Naive thymus-derived CD4-positive, alpha-beta T cell (primary cell): ENCODE measurements around the gene KDM5B. TPM values are rescaled to one million over a fixed set of nuclear protein-coding genes. Genes with fewer than 3 reads are reported as not detected.
A peak's percentile ranks its signal among the peaks of the same experiment; 100 is the strongest.
"Not testable (repeated sequence)": the region's sequence is repeated elsewhere in the genome, so short reads cannot be mapped to it uniquely, and the experiment has no call there.

ENCODE experiments used
- ATAC-seq: fragments of 150-1000 bp; cut with Tn5 transposase; 2 replicates; pipeline ENCODE4 v1.10.0; 2021; ENCODE audit warnings: mild to moderate bottlenecking, moderate library complexity
- CTCF ChIA-PET: fragments of 350-600 bp; sonication (Branson Sonifier 250); formaldehyde crosslinking; loops from one replicate; lab custom pipeline; 2021; ENCODE audit warnings: antibody characterized with exemption; lab: Charles Lee
- POLR2A ChIA-PET: fragments of 350-600 bp; sonication (Branson Sonifier 250); formaldehyde crosslinking; loops from one replicate; lab custom pipeline; 2021; ENCODE audit warnings: antibody characterized with exemption, inconsistent platforms; lab: Charles Lee
- DNase-seq, 9 donors: peaks; one replicate each; pipeline versions ENCODE4 v3.0.0 to v3.0.0-alpha.2; 2020 to 2022; ENCODE audit warnings: mixed read lengths in 1 of 9
- H3K27ac ChIP-seq: one replicate; pipeline ENCODE4 v1.7.0; 2013; ENCODE audit warnings: mild to moderate bottlenecking, low read depth, low read length, moderate library complexity
- H3K27me3 ChIP-seq, 2 donors: one replicate each; pipeline ENCODE4 v1.7.0; 2013; ENCODE audit warnings: low read length in 2 of 2, mild to moderate bottlenecking in 2 of 2, moderate library complexity in 2 of 2; ENCODE audit not compliant: control insufficient read depth in 2 of 2, insufficient read depth in 2 of 2
- H3K36me3 ChIP-seq, 3 experiments: 1 replicate in 2 of 3; 2 replicates in 1 of 3; pipeline ENCODE4 v1.7.0; 2013; ENCODE audit warnings: low read length in 3 of 3, mild to moderate bottlenecking in 3 of 3, moderate library complexity in 1 of 3; ENCODE audit not compliant: insufficient read depth in 3 of 3, control insufficient read depth in 2 of 3
- H3K4me1 ChIP-seq, 2 donors: one replicate each; pipeline ENCODE4 v1.7.0; 2013; ENCODE audit warnings: low read length in 2 of 2, mild to moderate bottlenecking in 2 of 2, moderate library complexity in 1 of 2; ENCODE audit not compliant: control insufficient read depth in 2 of 2, insufficient read depth in 2 of 2
- H3K4me3 ChIP-seq: 2 replicates; pipeline ENCODE4 v1.7.0; 2013; ENCODE audit warnings: mild to moderate bottlenecking, low read length
- H3K9me3 ChIP-seq, 3 experiments: 1 replicate in 2 of 3; 2 replicates in 1 of 3; pipeline ENCODE4 v1.7.0; 2013; ENCODE audit warnings: low read length in 3 of 3; ENCODE audit not compliant: control insufficient read depth in 2 of 3
- H3K27ac Mint-ChIP-seq, 9 donors: one replicate each; pipeline ENCODE4 v1.8.0; 2020 to 2022; ENCODE audit warnings: mixed read lengths in 9 of 9, mild to moderate bottlenecking in 8 of 9, moderate library complexity in 5 of 9, inconsistent platforms in 2 of 9
- H3K27me3 Mint-ChIP-seq, 5 donors: one replicate each; pipeline ENCODE4 v1.8.0; 2021 to 2022; ENCODE audit warnings: mixed read lengths in 5 of 5, mild to moderate bottlenecking in 1 of 5
- H3K36me3 Mint-ChIP-seq, 5 donors: one replicate each; pipeline ENCODE4 v1.8.0; 2020 to 2022; ENCODE audit warnings: mixed read lengths in 5 of 5, mild to moderate bottlenecking in 3 of 5, inconsistent platforms in 1 of 5
- H3K4me1 Mint-ChIP-seq, 7 donors: one replicate each; pipeline ENCODE4 v1.8.0; 2020 to 2022; ENCODE audit warnings: mixed read lengths in 7 of 7, mild to moderate bottlenecking in 3 of 7, inconsistent platforms in 1 of 7
- H3K4me3 Mint-ChIP-seq, 10 donors: one replicate each; pipeline ENCODE4 v1.8.0; 2020 to 2022; ENCODE audit warnings: mild to moderate bottlenecking in 10 of 10, mixed read lengths in 10 of 10, moderate library complexity in 6 of 10, inconsistent platforms in 2 of 10
- H3K9me3 Mint-ChIP-seq, 11 donors: one replicate each; pipeline ENCODE4 v1.8.0; 2020 to 2022; ENCODE audit warnings: mixed read lengths in 11 of 11, mild to moderate bottlenecking in 4 of 11, inconsistent platforms in 1 of 11, moderate library complexity in 1 of 11
- intact Hi-C, 2 donors: fragments of 100-400 bp; cut with micrococcal nuclease; formaldehyde crosslinking; loops; one replicate each; pipeline ENCODE4 v1.15.1; 2023
- polyA plus RNA-seq, 2 donors: library from polyadenylated mRNA; unstranded; fragments of 300-500 nt; fragmentation: Illumina TruSeq; gene quantifications; one replicate each; pipeline ENCODE4 v1.2.3, GENCODE V29; 2021
- total RNA-seq, 6 experiments: library from RNA in 5 of 6; stranded (reverse) in 5 of 6; gene quantifications; 1 replicate in 5 of 6; 2 replicates in 1 of 6; pipeline ENCODE4 v1.2.3 and lab custom pipeline; 2021 to 2026

Gene KDM5B
- total and polyA plus RNA-seq, 7 experiments from 2014 or later: 16.1 to 105 (median 59.2) TPM

GRCh38 chr1:202800742-202801141 is 7.5 kb downstream of the KDM5B start:
- DNase-seq: no peak
- POLR2A ChIA-PET: no interaction called here
- no peaks in the 10 kb centered on the region for H3K9me3 ChIP-seq
- no peaks in the 10 kb centered on the region for H3K27me3 ChIP-seq
- H3K27ac ChIP-seq: no peak overlapping the region
- intact Hi-C loops: loop anchor here in 1 of 2 donors (5.0 to 10.0 kb wide), 2 partner anchors 37 to 524 kb away; no protein-coding TSS in a partner anchor
- H3K4me1 ChIP-seq: peaks cover 0 to 6% of the 10 kb centered on the region in 2 donors
- Mint-ChIP-seq H3K4me3 (no peak overlapping the region), H3K9me3 (no peaks in the 10 kb centered on the region), H3K27ac (no peak overlapping the region), H3K36me3 (peaks cover 0 to 16% (median 6%) of the 10 kb centered on the region in 5 donors), H3K27me3 (no peaks in the 10 kb centered on the region), H3K4me1 (peaks cover 16 to 72% (median 55%) of the 10 kb centered on the region in 7 donors)
- no peaks in the 10 kb centered on the region for H3K36me3 ChIP-seq
- ATAC-seq: no peak
- CTCF ChIA-PET: interaction anchor here (0.6 to 0.7 kb wide), 2 partner anchors 21 to 28 kb away, joined by 3 read pairs; no protein-coding TSS in a partner anchor
- H3K4me3 ChIP-seq: no peak overlapping the region

- H3K4me1 ChIP-seq: peaks cover 0 to 6% of the 10 kb centered on the region in 2 donors
- Mint-ChIP-seq H3K27ac (no peak overlapping the region), H3K36me3 (peaks cover 0 to 16% (median 6%) of the 10 kb centered on the region in 5 donors), H3K4me3 (no peak overlapping the region), H3K27me3 (no peaks in the 10 kb centered on the region), H3K4me1 (peaks cover 18 to 66% (median 49%) of the 10 kb centered on the region in 7 donors), H3K9me3 (no peaks in the 10 kb centered on the region)
- ATAC-seq: no peak
- ChIA-PET CTCF (no interaction called here), POLR2A (no interaction called here)
- intact Hi-C loops: loop anchor here in 1 of 2 donors (5.0 kb wide), 1 partner anchor 52 kb away; no protein-coding TSS in a partner anchor
- no peaks in the 10 kb centered on the region for H3K36me3 ChIP-seq
- no peaks in the 10 kb centered on the region for H3K9me3 ChIP-seq
- DNase-seq: no peak
- no peak overlapping the region for H3K4me3 ChIP-seq
- no peak overlapping the region for H3K27ac ChIP-seq
- H3K27me3 ChIP-seq: no peaks in the 10 kb centered on the region
Measured at GRCh38 chr1:202798792-202799331, 9.4 kb downstream of the KDM5B start.

GRCh38 chr1:202798260-202798659 is 10.0 kb downstream of the KDM5B start:
- DNase-seq: no peak
- peaks cover 18 to 65% (median 47%) of the 10 kb centered on the region in 7 donors for H3K4me1 Mint-ChIP-seq
- ChIA-PET POLR2A (interaction anchor here (0.7 kb wide), 1 partner anchor 39 kb away, joined by 3 read pairs; no protein-coding TSS in a partner anchor), CTCF (no interaction called here)
- no peak for ATAC-seq
- H3K9me3 Mint-ChIP-seq: no peaks in the 10 kb centered on the region
- H3K36me3 Mint-ChIP-seq: peaks cover 0 to 16% (median 6%) of the 10 kb centered on the region in 5 donors
- Histone ChIP-seq H3K4me3 (no peak overlapping the region), H3K27me3 (no peaks in the 10 kb centered on the region), H3K4me1 (peaks cover 0 to 6% of the 10 kb centered on the region in 2 donors), H3K36me3 (no peaks in the 10 kb centered on the region), H3K27ac (no peak overlapping the region), H3K9me3 (no peaks in the 10 kb centered on the region)
- H3K4me3 Mint-ChIP-seq: no peak overlapping the region
- no peaks in the 10 kb centered on the region for H3K27me3 Mint-ChIP-seq
- peak overlapping the region in 1 of 9 donors; percentile 41 for H3K27ac Mint-ChIP-seq
- intact Hi-C loops: loop anchor here in 1 of 2 donors (5.0 kb wide), 1 partner anchor 51 kb away; no protein-coding TSS in a partner anchor

- no peaks in the 10 kb centered on the region for H3K9me3 ChIP-seq
- intact Hi-C loops: loop anchor here in 1 of 2 donors (5.0 kb wide), 1 partner anchor 49 kb away; no protein-coding TSS in a partner anchor
- H3K36me3 ChIP-seq: no peaks in the 10 kb centered on the region
- DNase-seq (no peak), ATAC-seq (no peak)
- peaks cover 0 to 10% (median 6%) of the 10 kb centered on the region in 5 donors for H3K36me3 Mint-ChIP-seq
- peaks cover 17 to 63% (median 48%) of the 10 kb centered on the region in 7 donors for H3K4me1 Mint-ChIP-seq
- no peaks in the 10 kb centered on the region for H3K27me3 Mint-ChIP-seq
- H3K4me1 ChIP-seq: peaks cover 0 to 6% of the 10 kb centered on the region in 2 donors
- no peak overlapping the region for H3K4me3 ChIP-seq
- ChIA-PET POLR2A (interaction anchor here (0.6 to 1.0 kb wide), 2 partner anchors 29 to 209 kb away, joined by 3 read pairs; no protein-coding TSS in a partner anchor), CTCF (interaction anchor here (0.6 kb wide), 1 partner anchor 58 kb away, joined by 6 read pairs; no protein-coding TSS in a partner anchor)
- H3K4me3 Mint-ChIP-seq: no peak overlapping the region
- no peak overlapping the region for H3K27ac Mint-ChIP-seq
- H3K27me3 ChIP-seq: no peaks in the 10 kb centered on the region
- no peak overlapping the region for H3K27ac ChIP-seq
- H3K9me3 Mint-ChIP-seq: no peaks in the 10 kb centered on the region
Measured at GRCh38 chr1:202796670-202797069, 11.6 kb downstream of the KDM5B start.

- DNase-seq, H3K36me3 Mint-ChIP-seq, H3K4me3 Mint-ChIP-seq, H3K4me1 ChIP-seq, H3K27ac ChIP-seq, CTCF ChIA-PET, H3K36me3 ChIP-seq, H3K9me3 Mint-ChIP-seq, H3K27me3 Mint-ChIP-seq, H3K27me3 ChIP-seq, H3K27ac Mint-ChIP-seq, ATAC-seq, H3K4me3 ChIP-seq, H3K9me3 ChIP-seq: not testable (repeated sequence)
- peaks cover 16 to 59% (median 44%) of the 10 kb centered on the region in 7 donors for H3K4me1 Mint-ChIP-seq
- intact Hi-C loops: loop anchor here in 1 of 2 donors (5.0 kb wide), 1 partner anchor 48 kb away; no protein-coding TSS in a partner anchor
- POLR2A ChIA-PET: interaction anchor here (0.7 kb wide), 1 partner anchor 16 kb away, joined by 3 read pairs; the partner anchor contains the start of gene PCAT6
Measured at GRCh38 chr1:202794931-202795330, 13.3 kb downstream of the KDM5B start.

- peaks cover 0 to 6% (median 0%) of the 10 kb centered on the region in 5 donors for H3K36me3 Mint-ChIP-seq
- Histone ChIP-seq H3K36me3 (no peaks in the 10 kb centered on the region), H3K27me3 (no peaks in the 10 kb centered on the region), H3K27ac (no peak overlapping the region), H3K4me1 (peaks cover 0 to 6% of the 10 kb centered on the region in 2 donors), H3K4me3 (no peak overlapping the region), H3K9me3 (no peaks in the 10 kb centered on the region)
- intact Hi-C loops: no loop called here
- H3K4me3 Mint-ChIP-seq: no peak overlapping the region
- H3K27ac Mint-ChIP-seq: no peak overlapping the region
- no peak for DNase-seq
- no peak for ATAC-seq
- peaks cover 0 to 2% (median 0%) of the 10 kb centered on the region in 11 donors for H3K9me3 Mint-ChIP-seq
- ChIA-PET POLR2A (no interaction called here), CTCF (no interaction called here)
- H3K4me1 Mint-ChIP-seq: peaks cover 21 to 59% (median 44%) of the 10 kb centered on the region in 7 donors
- no peaks in the 10 kb centered on the region for H3K27me3 Mint-ChIP-seq
Measured at GRCh38 chr1:202794051-202794740, 14.0 kb downstream of the KDM5B start.
